Panc1 (cell line): Measurements from ENCODE around the gene NDOR1. TPM values are rescaled to one million over a fixed set of nuclear protein-coding genes. Genes with fewer than 3 reads are reported as not detected.

Experiments used
- ATAC-seq: fragments of 200-7000 bp; cut with Tn5 transposase; 2 replicates; pipeline ENCODE4 v1.9.1; 2020; ENCODE audit warnings: mild to moderate bottlenecking, moderate library complexity
- BruUV-seq: library from RNA; stranded (reverse); fragments of 400-500 nt; replicated peaks from 2 replicates; lab custom pipeline; 2021; lab: Mats Ljungman, UMichigan
- CTCF ChIA-PET: fragments of 300-600 bp; sonication (Branson Sonifier 250); formaldehyde crosslinking; loops from one replicate; lab custom pipeline; 2022; ENCODE audit warnings: antibody characterized with exemption; lab: Charles Lee
- POLR2A ChIA-PET: fragments of 300-600 bp; sonication (Branson Sonifier 250); formaldehyde crosslinking; loops from one replicate; lab custom pipeline; 2022; ENCODE audit warnings: antibody characterized with exemption; lab: Charles Lee
- DNase-seq: peaks from one replicate; pipeline ENCODE4 v3.0.0-alpha.2; 2010; ENCODE audit warnings: low read depth, low spot score
- H3K27ac ChIP-seq: 2 replicates; pipeline ENCODE4 v1.5.1; 2011; ENCODE audit warnings: mild to moderate bottlenecking, low read length, inconsistent platforms
- H3K27me3 ChIP-seq: fragments of 200-500 bp; sonication (Bioruptor generic); 2 replicates; pipeline ENCODE4 v1.6.0; 2014; ENCODE audit warnings: low read length, inconsistent platforms; ENCODE audit not compliant: control insufficient read depth, insufficient read depth
- H3K36me3 ChIP-seq: fragments of 200-500 bp; sonication (Bioruptor generic); 2 replicates; pipeline ENCODE4 v1.5.1; 2014; ENCODE audit warnings: inconsistent platforms, mild to moderate bottlenecking, low read length, moderate library complexity; ENCODE audit not compliant: control insufficient read depth, insufficient read depth
- H3K4me1 ChIP-seq: 2 replicates; pipeline ENCODE4 v1.5.1; 2011; ENCODE audit warnings: inconsistent platforms, mild to moderate bottlenecking, low read length, moderate library complexity; ENCODE audit not compliant: control insufficient read depth, insufficient read depth
- H3K4me3 ChIP-seq, 2 experiments: 2 replicates each; pipeline ENCODE4 v1.5.1; 2011 to 2012; ENCODE audit warnings: low read depth in 2 of 2, low read length in 2 of 2, mild to moderate bottlenecking in 2 of 2, inconsistent platforms in 1 of 2, moderate library complexity in 1 of 2
- H3K9me3 ChIP-seq: fragments of 200-500 bp; sonication (Bioruptor generic); 2 replicates; pipeline ENCODE4 v1.5.1; 2014; ENCODE audit warnings: low read depth, mild to moderate bottlenecking, inconsistent platforms, low read length, moderate library complexity; ENCODE audit not compliant: control insufficient read depth, insufficient read depth
- CTCF ChIP-seq: fragments of 450-650 bp; IDR thresholded peaks from 2 replicates; pipeline ENCODE4 v1.5.1; 2017; ENCODE audit warnings: mild to moderate bottlenecking
- POLR2AphosphoS5 ChIP-seq: IDR thresholded peaks from 2 replicates; pipeline ENCODE4 v1.6.1; 2012; ENCODE audit warnings: mild to moderate bottlenecking, low read depth, low read length, moderate library complexity
- REST ChIP-seq, 2 experiments: IDR thresholded peaks; 2 replicates each; pipeline ENCODE4 v1.6.1; 2011 to 2012; ENCODE audit warnings: low read depth in 2 of 2, control low read depth in 1 of 2, low read length in 1 of 2, mild to moderate bottlenecking in 1 of 2, moderate library complexity in 1 of 2; ENCODE audit not compliant: insufficient read depth in 1 of 2
- SIN3A ChIP-seq: IDR thresholded peaks from 2 replicates; pipeline ENCODE4 v1.6.1; 2012; ENCODE audit warnings: low read depth, mild to moderate bottlenecking, low read length, moderate library complexity, borderline replicate concordance; ENCODE audit not compliant: insufficient read depth
- TCF7L2 ChIP-seq: IDR thresholded peaks from 2 replicates; pipeline ENCODE4 v1.6.1; 2011; ENCODE audit warnings: mild to moderate bottlenecking, low read depth, low read length, inconsistent platforms
- in situ Hi-C: cut with HindIII; loops from 2 replicates; pipeline ENCODE4 v1.10.0; 2016; ENCODE audit warnings: low sequenced_read_pairs, low pct_unique_long_range_greater_than_20kb
- intact Hi-C: fragments of 100-400 bp; cut with micrococcal nuclease; formaldehyde crosslinking; loops from one replicate; pipeline ENCODE4 v1.10.0; 2022; ENCODE audit not compliant: unreplicated experiment
- total RNA-seq: library from RNA; stranded (reverse); gene quantifications from one replicate; pipeline ENCODE4 v1.2.1, GENCODE V29; 2021; ENCODE audit not compliant: unreplicated experiment

The NDOR1 gene
- total RNA-seq, 1 experiment from 2014 or later: 15.6 TPM

- no peak overlapping the region for H3K4me3 ChIP-seq
- no peaks in the 10 kb centered on the region for H3K4me1 ChIP-seq
- TF ChIP-seq REST (IDR thresholded peaks at IDR 0.05; ENCODE audit: insufficient read depth in 1 of 2, low read depth in 2 of 2, low read length in 1 of 2) (no peak), CTCF (no peak), TCF7L2 (no peak), SIN3A (no peak), POLR2AphosphoS5 (no peak)
- in situ Hi-C loops: no loop called here
- ChIA-PET CTCF (no interaction called here), POLR2A (no interaction called here)
- no peaks in the 10 kb centered on the region for H3K36me3 ChIP-seq
- no TSS peak for BruUV-seq
- no peaks in the 10 kb centered on the region for H3K27me3 ChIP-seq
- no peak for DNase-seq
- no peak overlapping the region for H3K27ac ChIP-seq
- no peak; the same call in 1 of the 2 replicates for ATAC-seq
- H3K9me3 ChIP-seq: no peaks in the 10 kb centered on the region
- intact Hi-C loops: no loop called here
Measured at GRCh38 chr9:137178201-137178938, 27.1 kb upstream of the NDOR1 start.

GRCh38 chr9:137178939-137179630, 26.4 kb upstream of the NDOR1 start:
- no peak overlapping the region for H3K27ac ChIP-seq
- intact Hi-C loops (no loop called here), in situ Hi-C loops (no loop called here)
- H3K36me3 ChIP-seq: no peaks in the 10 kb centered on the region
- H3K9me3 ChIP-seq: no peaks in the 10 kb centered on the region
- no peaks in the 10 kb centered on the region for H3K27me3 ChIP-seq
- CTCF ChIA-PET: no interaction called here
- H3K4me1 ChIP-seq: no peaks in the 10 kb centered on the region
- H3K4me3 ChIP-seq: no peak overlapping the region
- ATAC-seq: no peak
- no peak for TF ChIP-seq REST (IDR thresholded peaks at IDR 0.05; ENCODE audit: insufficient read depth in 1 of 2, low read depth in 2 of 2, low read length in 1 of 2)
- no peak for TF ChIP-seq POLR2AphosphoS5
- no peak for TF ChIP-seq SIN3A
- no peak for TF ChIP-seq CTCF
- TF ChIP-seq TCF7L2: no peak
- DNase-seq: no peak
- POLR2A ChIA-PET: no interaction called here
- no TSS peak for BruUV-seq
